Measurements from ENCODE around the gene CROCC2.

The CROCC2 gene

GRCh38 chr2:240986787-240987411, 80.8 kb downstream of the CROCC2 start:
- no peaks in the 10 kb centered on the region for H3K36me3 ChIP-seq (ENCODE audit: control insufficient read depth in 1 of 2, insufficient read depth in 2 of 2, low read length in 2 of 2)
- no peaks in the 10 kb centered on the region for H3K27me3 ChIP-seq (ENCODE audit: low read depth, low read length)
- H3K27ac ChIP-seq (ENCODE audit: low read length), result no peak overlapping the region
- no peak overlapping the region for H3K4me3 ChIP-seq (ENCODE audit: low read depth in 1 of 2, low read length in 2 of 2)
- H3K9me3 ChIP-seq (ENCODE audit: control insufficient read depth in 1 of 2, low read length in 2 of 2), result peaks cover 0 to 6% of the 10 kb centered on the region in 2 donors
- H3K4me1 ChIP-seq (ENCODE audit: control insufficient read depth in 1 of 2, insufficient read depth in 2 of 2, low read length in 2 of 2), result peaks cover 0 to 5% of the 10 kb centered on the region in 2 donors

- H3K9me3 ChIP-seq (ENCODE audit: control insufficient read depth in 1 of 2, low read length in 2 of 2), result peaks cover 0 to 6% of the 10 kb centered on the region in 2 donors
- H3K27me3 ChIP-seq (ENCODE audit: low read depth, low read length), result no peaks in the 10 kb centered on the region
- no peak overlapping the region for H3K4me3 ChIP-seq (ENCODE audit: low read depth in 1 of 2, low read length in 2 of 2)
- no peaks in the 10 kb centered on the region for H3K36me3 ChIP-seq (ENCODE audit: control insufficient read depth in 1 of 2, insufficient read depth in 2 of 2, low read length in 2 of 2)
- no peak overlapping the region for H3K27ac ChIP-seq (ENCODE audit: low read length)
- peaks cover 0 to 5% of the 10 kb centered on the region in 2 donors for H3K4me1 ChIP-seq (ENCODE audit: control insufficient read depth in 1 of 2, insufficient read depth in 2 of 2, low read length in 2 of 2)
Measured at GRCh38 chr2:240987588-240987987, 81.5 kb downstream of the CROCC2 start.

GRCh38 chr2:240988146-240988545, 82.0 kb downstream of the CROCC2 start:
- Histone ChIP-seq H3K27ac (ENCODE audit: low read length) (no peak overlapping the region), H3K36me3 (ENCODE audit: control insufficient read depth in 1 of 2, insufficient read depth in 2 of 2, low read length in 2 of 2) (no peaks in the 10 kb centered on the region), H3K27me3 (ENCODE audit: low read depth, low read length) (no peaks in the 10 kb centered on the region), H3K4me3 (ENCODE audit: low read depth in 1 of 2, low read length in 2 of 2) (no peak overlapping the region), H3K9me3 (ENCODE audit: control insufficient read depth in 1 of 2, low read length in 2 of 2) (peaks cover 0 to 6% of the 10 kb centered on the region in 2 donors), H3K4me1 (ENCODE audit: control insufficient read depth in 1 of 2, insufficient read depth in 2 of 2, low read length in 2 of 2) (peaks cover 0 to 4% of the 10 kb centered on the region in 2 donors)

GRCh38 chr2:240988571-240989271, 82.6 kb downstream of the CROCC2 start:
- H3K36me3 ChIP-seq (ENCODE audit: control insufficient read depth in 1 of 2, insufficient read depth in 2 of 2, low read length in 2 of 2), result no peaks in the 10 kb centered on the region
- no peak overlapping the region for H3K4me3 ChIP-seq (ENCODE audit: low read depth in 1 of 2, low read length in 2 of 2)
- H3K9me3 ChIP-seq (ENCODE audit: control insufficient read depth in 1 of 2, low read length in 2 of 2), result peaks cover 0 to 6% of the 10 kb centered on the region in 2 donors
- H3K27ac ChIP-seq (ENCODE audit: low read length), result no peak overlapping the region
- H3K27me3 ChIP-seq (ENCODE audit: low read depth, low read length), result no peaks in the 10 kb centered on the region
- H3K4me1 ChIP-seq (ENCODE audit: control insufficient read depth in 1 of 2, insufficient read depth in 2 of 2, low read length in 2 of 2), result no peaks in the 10 kb centered on the region

- Histone ChIP-seq H3K4me1 (ENCODE audit: control insufficient read depth in 1 of 2, insufficient read depth in 2 of 2, low read length in 2 of 2) (no peaks in the 10 kb centered on the region), H3K27me3 (ENCODE audit: low read depth, low read length) (no peaks in the 10 kb centered on the region), H3K27ac (ENCODE audit: low read length) (no peak overlapping the region)
Measured at GRCh38 chr2:240989451-240990265, 83.5 kb downstream of the CROCC2 start.

GRCh38 chr2:240990266-240990529, 84.1 kb downstream of the CROCC2 start:
- no peaks in the 10 kb centered on the region for H3K36me3 ChIP-seq (ENCODE audit: control insufficient read depth in 1 of 2, insufficient read depth in 2 of 2, low read length in 2 of 2)
- H3K9me3 ChIP-seq (ENCODE audit: control insufficient read depth in 1 of 2, low read length in 2 of 2), result peaks cover 0 to 6% of the 10 kb centered on the region in 2 donors
- H3K4me3 ChIP-seq (ENCODE audit: low read depth in 1 of 2, low read length in 2 of 2), result no peak overlapping the region
- H3K4me1 ChIP-seq (ENCODE audit: control insufficient read depth in 1 of 2, insufficient read depth in 2 of 2, low read length in 2 of 2), result no peaks in the 10 kb centered on the region
- no peak overlapping the region for H3K27ac ChIP-seq (ENCODE audit: low read length)
- no peaks in the 10 kb centered on the region for H3K27me3 ChIP-seq (ENCODE audit: low read depth, low read length)

More at GRCh38 chr2:240989451-240990265, 83.5 kb downstream of the CROCC2 start:
- Histone ChIP-seq H3K9me3 (ENCODE audit: control insufficient read depth in 1 of 2, low read length in 2 of 2) (peaks cover 0 to 6% of the 10 kb centered on the region in 2 donors), H3K4me3 (ENCODE audit: low read depth in 1 of 2, low read length in 2 of 2) (no peak overlapping the region), H3K36me3 (ENCODE audit: control insufficient read depth in 1 of 2, insufficient read depth in 2 of 2, low read length in 2 of 2) (no peaks in the 10 kb centered on the region)

- Histone ChIP-seq H3K27ac (ENCODE audit: low read length) (no peak overlapping the region), H3K36me3 (ENCODE audit: control insufficient read depth in 1 of 2, insufficient read depth in 2 of 2, low read length in 2 of 2) (no peaks in the 10 kb centered on the region), H3K9me3 (ENCODE audit: control insufficient read depth in 1 of 2, low read length in 2 of 2) (peaks cover 0 to 6% of the 10 kb centered on the region in 2 donors), H3K27me3 (ENCODE audit: low read depth, low read length) (no peaks in the 10 kb centered on the region), H3K4me1 (ENCODE audit: control insufficient read depth in 1 of 2, insufficient read depth in 2 of 2, low read length in 2 of 2) (no peaks in the 10 kb centered on the region), H3K4me3 (ENCODE audit: low read depth in 1 of 2, low read length in 2 of 2) (no peak overlapping the region)
Measured at GRCh38 chr2:240990726-240991377, 84.7 kb downstream of the CROCC2 start.

- Histone ChIP-seq H3K4me1 (ENCODE audit: control insufficient read depth in 1 of 2, insufficient read depth in 2 of 2, low read length in 2 of 2) (no peaks in the 10 kb centered on the region), H3K36me3 (ENCODE audit: control insufficient read depth in 1 of 2, insufficient read depth in 2 of 2, low read length in 2 of 2) (no peaks in the 10 kb centered on the region), H3K27ac (ENCODE audit: low read length) (no peak overlapping the region), H3K9me3 (ENCODE audit: control insufficient read depth in 1 of 2, low read length in 2 of 2) (peaks cover 0 to 6% of the 10 kb centered on the region in 2 donors), H3K27me3 (ENCODE audit: low read depth, low read length) (no peaks in the 10 kb centered on the region), H3K4me3 (ENCODE audit: low read depth in 1 of 2, low read length in 2 of 2) (no peak overlapping the region)
Measured at GRCh38 chr2:240991378-240992263, 85.5 kb downstream of the CROCC2 start.

GRCh38 chr2:240992572-240993291, 86.6 kb downstream of the CROCC2 start:
- Histone ChIP-seq H3K36me3 (ENCODE audit: control insufficient read depth in 1 of 2, insufficient read depth in 2 of 2, low read length in 2 of 2) (no peaks in the 10 kb centered on the region), H3K27ac (ENCODE audit: low read length) (no peak overlapping the region), H3K4me3 (ENCODE audit: low read depth in 1 of 2, low read length in 2 of 2) (no peak overlapping the region), H3K4me1 (ENCODE audit: control insufficient read depth in 1 of 2, insufficient read depth in 2 of 2, low read length in 2 of 2) (peaks cover 0 to 3% of the 10 kb centered on the region in 2 donors), H3K27me3 (ENCODE audit: low read depth, low read length) (no peaks in the 10 kb centered on the region), H3K9me3 (ENCODE audit: control insufficient read depth in 1 of 2, low read length in 2 of 2) (peaks cover 0 to 6% of the 10 kb centered on the region in 2 donors)
